AG09309 (cell line): ENCODE data around the gene GPR156.

Source experiments
- DNase-seq: peaks from one replicate; pipeline ENCODE4 v3.0.0-alpha.2; 2010; ENCODE audit warnings: low read depth
- H3K4me3 ChIP-seq: 2 replicates; pipeline ENCODE4 v1.5.1; 2011; ENCODE audit warnings: mild to moderate bottlenecking, low read depth, low read length, moderate library complexity; ENCODE audit not compliant: control insufficient read depth
- CTCF ChIP-seq: IDR thresholded peaks from 2 replicates; pipeline ENCODE4 v1.5.1; 2011; ENCODE audit warnings: mild to moderate bottlenecking, low read depth, low read length, inconsistent platforms; ENCODE audit not compliant: insufficient read depth, control insufficient read depth; ENCODE audit errors: missing control alignments

Gene GPR156

GRCh38 chr3:120289636-120290035 is 4.6 kb upstream of the GPR156 start:
- no peak overlapping the region for H3K4me3 ChIP-seq
- no peak for DNase-seq
- TF ChIP-seq CTCF: no peak

- no peak for DNase-seq
- no peak for TF ChIP-seq CTCF
- H3K4me3 ChIP-seq: no peak overlapping the region
Measured at GRCh38 chr3:120286465-120286864, 1.4 kb upstream of the GPR156 start.

GRCh38 chr3:120285508-120285841 is 453 bp upstream of the GPR156 start:
- no peak for TF ChIP-seq CTCF
- H3K4me3 ChIP-seq: peak overlapping the region; percentile 50
- no peak for DNase-seq

GRCh38 chr3:120281261-120281660 is 3.8 kb downstream of the GPR156 start:
- no peak for TF ChIP-seq CTCF
- no peak for DNase-seq
- H3K4me3 ChIP-seq: no peak overlapping the region

- no peak for DNase-seq
- no peak for TF ChIP-seq CTCF
- H3K4me3 ChIP-seq: no peak overlapping the region
Measured at GRCh38 chr3:120280566-120280965, 4.5 kb downstream of the GPR156 start.

- DNase-seq: no peak
- no peak for TF ChIP-seq CTCF
- no peak overlapping the region for H3K4me3 ChIP-seq
Measured at GRCh38 chr3:120280026-120280425, 5.0 kb downstream of the GPR156 start.

- TF ChIP-seq CTCF: no peak
- no peak for DNase-seq
- H3K4me3 ChIP-seq: no peak overlapping the region
Measured at GRCh38 chr3:120276767-120277166, 8.3 kb downstream of the GPR156 start.
